Measurements from ENCODE around the gene MYLIP. TPM values are rescaled to one million over a fixed set of nuclear protein-coding genes. Genes with fewer than 3 reads are reported as not detected.

MYLIP gene
- total RNA-seq, 4 donors from 2014 or later = 22.5 to 43.2 (median 40.7) TPM

DNA sequence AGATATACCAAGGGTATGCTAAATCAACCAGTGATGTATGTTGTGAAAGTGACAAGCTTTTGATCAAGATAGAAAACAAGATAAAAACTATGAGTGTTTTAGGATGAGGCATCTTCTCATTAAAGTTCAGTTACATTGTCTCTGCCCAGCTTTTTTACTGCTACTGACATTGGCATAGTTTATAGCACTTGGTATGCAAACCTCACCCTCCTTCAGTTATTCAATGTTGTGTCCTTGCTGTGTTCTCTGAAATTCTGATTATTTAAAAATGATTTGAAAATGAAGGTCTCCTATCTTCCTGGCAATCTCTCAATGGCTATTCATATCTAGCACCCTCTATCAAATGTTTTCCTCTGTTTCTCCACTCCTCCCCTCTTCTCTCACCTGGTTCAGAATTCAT, 6.7 kb upstream of the MYLIP start:
- Histone ChIP-seq H3K4me1 (no peaks in the 10 kb centered on the region), H3K36me3 (no peaks in the 10 kb centered on the region), H3K9me3 (no peaks in the 10 kb centered on the region), H3K27ac (no peak overlapping the region), H3K4me3 (no peak overlapping the region), H3K27me3 (no peaks in the 10 kb centered on the region)
- in situ Hi-C loops (cut with MboI; ENCODE audit: low pct_ligation_motif_present in 1 of 4, low pct_unique_long_range_greater_than_20kb in 1 of 4, low sequenced_read_pairs in 3 of 4) (no loop called here), intact Hi-C loops (cut with DNase I; ENCODE audit: low total_unique reads) (loop anchor here (10.0 kb wide), 1 partner anchor 67 kb away; no protein-coding TSS in a partner anchor)
- no peak for TF ChIP-seq POLR2AphosphoS5 (IDR thresholded peaks at IDR 0.05)
- DNase-seq = no peak

DNA sequence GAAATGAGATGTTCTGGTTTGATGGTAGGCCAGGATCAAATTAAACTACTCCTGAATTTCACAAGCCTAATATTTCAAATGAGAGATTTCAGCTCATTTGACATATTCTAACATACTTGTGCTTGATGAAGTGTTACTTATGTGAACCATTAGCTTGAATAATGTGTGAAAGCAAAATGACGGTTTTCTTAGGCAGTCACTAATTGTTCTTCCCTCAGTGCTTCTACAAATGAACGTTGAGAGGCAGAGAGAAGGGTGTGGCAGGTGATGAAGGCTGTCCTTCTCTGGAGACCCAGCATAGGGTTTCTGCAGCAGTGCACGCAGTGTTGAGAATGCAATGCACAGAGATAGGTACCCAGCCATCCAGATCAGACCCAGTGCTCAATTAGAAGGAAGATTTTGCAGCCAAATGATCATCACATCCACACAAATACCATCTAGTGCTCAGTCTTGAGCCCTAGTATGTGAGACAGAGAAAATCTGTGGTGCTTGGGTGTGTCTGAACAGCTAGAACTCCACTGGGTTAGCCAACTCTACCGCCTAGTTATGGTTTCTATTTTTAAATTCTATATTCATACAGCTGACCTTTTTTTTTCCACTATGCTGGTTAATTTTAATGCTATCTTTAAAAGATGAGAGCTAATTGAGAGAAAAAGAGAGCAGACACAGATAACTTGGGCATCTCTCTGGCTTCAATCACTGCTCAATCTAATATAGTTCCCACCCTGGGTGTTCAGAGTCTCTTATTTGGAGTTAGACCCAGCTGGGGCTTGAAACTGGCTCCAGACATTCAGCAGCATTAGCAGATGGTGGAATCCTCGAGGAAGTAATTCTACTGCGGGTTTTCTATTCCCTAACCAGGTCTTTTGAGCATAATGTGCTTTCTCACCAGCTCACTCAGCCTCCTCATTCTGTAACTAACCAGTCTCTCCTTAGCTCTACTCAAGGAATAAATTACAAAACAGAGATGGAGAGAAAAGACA, 4.4 kb upstream of the MYLIP start:
- Histone ChIP-seq H3K36me3 (no peaks in the 10 kb centered on the region), H3K27ac (no peak overlapping the region), H3K4me1 (no peaks in the 10 kb centered on the region), H3K27me3 (no peaks in the 10 kb centered on the region), H3K9me3 (no peaks in the 10 kb centered on the region), H3K4me3 (no peak overlapping the region)
- no peak for TF ChIP-seq EP300 (IDR thresholded peaks at IDR 0.05; ENCODE audit: low read depth)
- no peak for TF ChIP-seq POLR2A (IDR thresholded peaks at IDR 0.05)
- no peak for TF ChIP-seq POLR2AphosphoS5 (IDR thresholded peaks at IDR 0.05)
- TF ChIP-seq, protein P1, sequence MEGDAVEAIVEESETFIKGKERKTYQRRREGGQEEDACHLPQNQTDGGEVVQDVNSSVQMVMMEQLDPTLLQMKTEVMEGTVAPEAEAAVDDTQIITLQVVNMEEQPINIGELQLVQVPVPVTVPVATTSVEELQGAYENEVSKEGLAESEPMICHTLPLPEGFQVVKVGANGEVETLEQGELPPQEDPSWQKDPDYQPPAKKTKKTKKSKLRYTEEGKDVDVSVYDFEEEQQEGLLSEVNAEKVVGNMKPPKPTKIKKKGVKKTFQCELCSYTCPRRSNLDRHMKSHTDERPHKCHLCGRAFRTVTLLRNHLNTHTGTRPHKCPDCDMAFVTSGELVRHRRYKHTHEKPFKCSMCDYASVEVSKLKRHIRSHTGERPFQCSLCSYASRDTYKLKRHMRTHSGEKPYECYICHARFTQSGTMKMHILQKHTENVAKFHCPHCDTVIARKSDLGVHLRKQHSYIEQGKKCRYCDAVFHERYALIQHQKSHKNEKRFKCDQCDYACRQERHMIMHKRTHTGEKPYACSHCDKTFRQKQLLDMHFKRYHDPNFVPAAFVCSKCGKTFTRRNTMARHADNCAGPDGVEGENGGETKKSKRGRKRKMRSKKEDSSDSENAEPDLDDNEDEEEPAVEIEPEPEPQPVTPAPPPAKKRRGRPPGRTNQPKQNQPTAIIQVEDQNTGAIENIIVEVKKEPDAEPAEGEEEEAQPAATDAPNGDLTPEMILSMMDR (IDR thresholded peaks at IDR 0.05) = no peak
- DNase-seq = no peak
- 67 to 70% methylated on average over 3 to 6 of the region's 6 CpGs for WGBS, 2 donors (ENCODE audit: low coverage in 1 of 2)
- intact Hi-C loops (cut with DNase I; ENCODE audit: low total_unique reads) (loop anchor here (10.0 kb wide), 1 partner anchor 70 kb away; no protein-coding TSS in a partner anchor), in situ Hi-C loops (cut with MboI; ENCODE audit: low pct_ligation_motif_present in 1 of 4, low pct_unique_long_range_greater_than_20kb in 1 of 4, low sequenced_read_pairs in 3 of 4) (no loop called here)

DNA sequence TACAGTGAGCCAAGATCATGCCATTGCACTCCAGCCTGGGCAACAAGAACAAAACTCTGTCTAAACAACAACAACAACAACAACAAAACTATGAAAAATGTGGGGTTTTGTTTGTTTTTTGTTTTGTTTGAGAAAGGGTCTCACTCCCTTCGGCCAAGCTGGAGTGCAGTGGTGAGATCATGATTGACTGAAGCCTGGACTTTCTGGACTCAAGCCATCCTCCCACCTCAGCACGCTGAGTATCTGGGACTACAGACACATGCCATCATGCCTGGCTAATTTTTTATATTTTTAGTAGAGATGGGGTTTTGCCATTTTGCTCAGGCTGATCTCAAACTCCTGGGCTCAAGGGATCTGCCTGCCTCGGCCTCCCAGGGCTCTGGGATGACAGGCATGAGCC, 2.8 kb upstream of the MYLIP start:
- no peaks in the 10 kb centered on the region for H3K27me3 ChIP-seq
- no peak for DNase-seq
- H3K4me3 ChIP-seq = no peak overlapping the region
- no peak overlapping the region for H3K27ac ChIP-seq
- intact Hi-C loops (cut with DNase I; ENCODE audit: low total_unique reads) (loop anchor here (10.0 kb wide), 1 partner anchor 71 kb away; no protein-coding TSS in a partner anchor), in situ Hi-C loops (cut with MboI; ENCODE audit: low pct_ligation_motif_present in 1 of 4, low pct_unique_long_range_greater_than_20kb in 1 of 4, low sequenced_read_pairs in 3 of 4) (no loop called here)
- peaks cover 0 to under 1% (median under 1%) of the 10 kb centered on the region in 4 donors for H3K4me1 ChIP-seq
- H3K36me3 ChIP-seq = no peaks in the 10 kb centered on the region
- TF ChIP-seq EP300 (IDR thresholded peaks at IDR 0.05; ENCODE audit: low read depth) = no peak
- no peak for TF ChIP-seq POLR2A (IDR thresholded peaks at IDR 0.05)
- TF ChIP-seq POLR2AphosphoS5 (IDR thresholded peaks at IDR 0.05) = no peak
- TF ChIP-seq, protein P1 (IDR thresholded peaks at IDR 0.05) = no peak
- WGBS, 2 donors (ENCODE audit: low coverage in 1 of 2) = 93 to 100% methylated on average over 2 to 3 of the region's 3 CpGs
- no peaks in the 10 kb centered on the region for H3K9me3 ChIP-seq

DNA sequence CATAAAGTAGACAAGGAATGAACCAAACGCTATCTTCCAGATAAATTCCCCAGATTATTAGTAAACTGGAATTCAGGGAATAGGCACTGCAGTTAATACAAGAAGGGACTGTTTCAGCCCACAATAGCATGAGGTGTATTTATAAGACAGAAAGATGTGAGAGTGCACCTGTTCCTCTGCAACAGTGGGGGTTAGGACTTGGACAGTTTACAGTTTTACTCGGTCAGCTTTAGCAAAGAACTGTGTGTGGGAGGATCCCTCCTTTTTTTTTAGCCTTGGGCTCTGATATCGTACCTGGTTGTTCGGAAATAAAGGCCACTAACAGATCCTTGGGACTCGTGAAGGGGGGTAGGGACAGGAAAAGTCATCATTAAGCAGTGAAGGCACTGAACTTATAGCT, 2.0 kb upstream of the MYLIP start:
- in situ Hi-C loops (cut with MboI; ENCODE audit: low pct_ligation_motif_present in 1 of 4, low pct_unique_long_range_greater_than_20kb in 1 of 4, low sequenced_read_pairs in 3 of 4) (no loop called here), intact Hi-C loops (cut with DNase I; ENCODE audit: low total_unique reads) (loop anchor here (10.0 kb wide), 1 partner anchor 72 kb away; no protein-coding TSS in a partner anchor)
- DNase-seq = no peak
- H3K36me3 ChIP-seq = no peaks in the 10 kb centered on the region
- TF ChIP-seq POLR2AphosphoS5 (IDR thresholded peaks at IDR 0.05) (no peak), POLR2A (IDR thresholded peaks at IDR 0.05) (no peak), EP300 (IDR thresholded peaks at IDR 0.05; ENCODE audit: low read depth) (no peak)
- TF ChIP-seq, protein P1 (IDR thresholded peaks at IDR 0.05) = no peak
- H3K4me1 ChIP-seq = peaks cover 2 to 8% (median 7%) of the 10 kb centered on the region in 4 donors
- no peak overlapping the region for H3K4me3 ChIP-seq
- no peak overlapping the region for H3K27ac ChIP-seq
- H3K27me3 ChIP-seq = no peaks in the 10 kb centered on the region
- no peaks in the 10 kb centered on the region for H3K9me3 ChIP-seq
- whole genome bisulfite sequencing, 2 donors (ENCODE audit: low coverage in 1 of 2) = 80 to 81% methylated on average over 4 to 5 of the region's 5 CpGs
